GM13976 (cell line): ENCODE data around the gene PLEKHA7.
A peak's percentile ranks its signal among the peaks of the same experiment; 100 is the strongest.

ENCODE experiments used
- DNase-seq: peaks from one replicate; pipeline ENCODE4 v3.0.0; 2012; ENCODE audit warnings: low spot score
- CTCF ChIP-seq: IDR thresholded peaks from 2 replicates; pipeline ENCODE4 v1.5.1; 2012; ENCODE audit warnings: borderline replicate concordance, mild to moderate bottlenecking; ENCODE audit not compliant: insufficient read depth; ENCODE audit errors: extremely low read depth, missing control alignments, control extremely low read depth
- in situ Hi-C: fragments of 300-500 bp; cut with MboI; formaldehyde crosslinking; loops from one replicate; pipeline ENCODE4 v1.12.0; 2022; ENCODE audit warnings: low sequenced_read_pairs, mixed read lengths, inconsistent platforms; ENCODE audit not compliant: unreplicated experiment

The PLEKHA7 gene

GRCh38 chr11:16935518-16936302 is 78.5 kb downstream of the PLEKHA7 start:
- in situ Hi-C loops, result loop anchor here (25.0 kb wide), 1 partner anchor 277 kb away; the partner anchor contains the start of gene PIK3C2A
- DNase-seq, result peak; percentile 43
- peak; percentile 77 for TF ChIP-seq CTCF

GRCh38 chr11:16933756-16934603 is 80.2 kb downstream of the PLEKHA7 start:
- no peak for TF ChIP-seq CTCF
- no peak for DNase-seq
- in situ Hi-C loops, result loop anchor here (25.0 kb wide), 1 partner anchor 278 kb away; the partner anchor contains the start of gene PIK3C2A

- TF ChIP-seq CTCF, result no peak
- no peak for DNase-seq
- in situ Hi-C loops, result loop anchor here (25.0 kb wide), 1 partner anchor 279 kb away; the partner anchor contains the start of gene PIK3C2A
Observed at GRCh38 chr11:16933291-16933690, 80.9 kb downstream of the PLEKHA7 start.

DNA sequence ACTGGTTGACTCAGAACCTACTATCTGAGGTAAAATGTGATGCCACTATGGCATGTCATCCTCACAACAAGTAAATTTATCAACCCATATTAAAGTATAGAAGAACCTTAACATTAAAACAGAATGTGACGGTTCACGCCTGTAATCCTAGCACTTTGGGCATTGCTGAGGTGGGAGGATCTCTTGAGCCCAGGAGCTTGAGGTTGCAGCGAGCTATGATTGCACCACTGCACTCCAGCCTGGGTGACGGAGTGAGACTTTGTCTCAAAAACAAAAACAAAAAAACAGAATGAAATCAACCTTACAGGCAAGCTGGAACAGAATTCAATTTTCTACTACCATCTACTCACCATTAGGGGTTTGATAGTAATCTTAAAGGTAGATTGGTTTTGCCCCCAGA is 86.2 kb downstream of the PLEKHA7 start:
- in situ Hi-C loops, result loop anchor here (25.0 kb wide), 1 partner anchor 284 kb away; the partner anchor contains the start of gene PIK3C2A
- no peak for DNase-seq
- TF ChIP-seq CTCF, result no peak

GRCh38 chr11:16926883-16927626 is 87.2 kb downstream of the PLEKHA7 start:
- in situ Hi-C loops, result loop anchor here (25.0 kb wide), 1 partner anchor 285 kb away; the partner anchor contains the start of gene PIK3C2A

More at GRCh38 chr11:16926883-16927626, 87.2 kb downstream of the PLEKHA7 start:
- no peak for TF ChIP-seq CTCF
- no peak for DNase-seq
